ENCODE results near the gene CLTB. TPM values are rescaled to one million over a fixed set of nuclear protein-coding genes. Genes with fewer than 3 reads are reported as not detected.

The CLTB gene
- total RNA-seq, 1 experiment from 2014 or later, result 339 TPM

GRCh38 chr5:176383248-176383905 is 33.0 kb downstream of the CLTB start:
- no TSS peak for BruUV-seq (replicated peaks)
- no peaks in the 10 kb centered on the region for H3K9me3 Mint-ChIP-seq (ENCODE audit: unreplicated experiment)
- POLR2A ChIA-PET, result interaction anchor here (1.1 kb wide), 1 partner anchor 17 kb away, joined by 4 read pairs; no protein-coding TSS in a partner anchor
- H3K4me1 Mint-ChIP-seq (ENCODE audit: insufficient read depth, unreplicated experiment), result peaks cover 22% of the 10 kb centered on the region
- intact Hi-C loops (cut with micrococcal nuclease), result loop anchor here (10.0 kb wide), 1 partner anchor 569 kb away; no protein-coding TSS in a partner anchor
- DNase-seq (ENCODE audit: unreplicated experiment), result no peak
- CTCF ChIA-PET, result interaction anchor here (0.5 to 1.5 kb wide), 2 partner anchors 32 to 64 kb away, joined by 4 read pairs; no protein-coding TSS in a partner anchor
- no peaks in the 10 kb centered on the region for H3K27me3 Mint-ChIP-seq (ENCODE audit: insufficient read depth, unreplicated experiment)
- H3K4me3 Mint-ChIP-seq (ENCODE audit: unreplicated experiment), result no peak overlapping the region
- no peak for TF ChIP-seq CTCF (IDR thresholded peaks at IDR 0.05; ENCODE audit: unreplicated experiment)
- no peak overlapping the region for H3K27ac Mint-ChIP-seq (ENCODE audit: low read depth, unreplicated experiment)
- peaks cover 94% of the 10 kb centered on the region for H3K36me3 Mint-ChIP-seq (ENCODE audit: insufficient read depth, unreplicated experiment)

GRCh38 chr5:176382721-176383120 is 33.6 kb downstream of the CLTB start:
- Mint-ChIP-seq H3K4me3 (ENCODE audit: unreplicated experiment) (no peak overlapping the region), H3K36me3 (ENCODE audit: insufficient read depth, unreplicated experiment) (peaks cover 87% of the 10 kb centered on the region), H3K4me1 (ENCODE audit: insufficient read depth, unreplicated experiment) (peaks cover 22% of the 10 kb centered on the region), H3K27ac (ENCODE audit: low read depth, unreplicated experiment) (no peak overlapping the region), H3K9me3 (ENCODE audit: unreplicated experiment) (no peaks in the 10 kb centered on the region), H3K27me3 (ENCODE audit: insufficient read depth, unreplicated experiment) (no peaks in the 10 kb centered on the region)
- POLR2A ChIA-PET, result no interaction called here
- no peak for TF ChIP-seq CTCF (IDR thresholded peaks at IDR 0.05; ENCODE audit: unreplicated experiment)
- CTCF ChIA-PET, result no interaction called here
- intact Hi-C loops (cut with micrococcal nuclease), result loop anchor here (10.0 kb wide), 1 partner anchor 568 kb away; no protein-coding TSS in a partner anchor
- BruUV-seq (replicated peaks), result no TSS peak
- no peak for DNase-seq (ENCODE audit: unreplicated experiment)

- H3K4me3 Mint-ChIP-seq (ENCODE audit: unreplicated experiment), result no peak overlapping the region
- BruUV-seq (replicated peaks), result no TSS peak
- CTCF ChIA-PET, result interaction anchor here (0.8 kb wide), 1 partner anchor 21 kb away, joined by 4 read pairs; the partner anchor contains the start of gene KIAA1191
- intact Hi-C loops (cut with micrococcal nuclease), result loop anchor here (10.0 kb wide), 1 partner anchor 567 kb away; no protein-coding TSS in a partner anchor
- H3K27ac Mint-ChIP-seq (ENCODE audit: low read depth, unreplicated experiment), result peak overlapping the region; percentile 31
- no peaks in the 10 kb centered on the region for H3K9me3 Mint-ChIP-seq (ENCODE audit: unreplicated experiment)
- DNase-seq (ENCODE audit: unreplicated experiment), result no peak
- H3K36me3 Mint-ChIP-seq (ENCODE audit: insufficient read depth, unreplicated experiment), result peaks cover 80% of the 10 kb centered on the region
- POLR2A ChIA-PET, result no interaction called here
- H3K4me1 Mint-ChIP-seq (ENCODE audit: insufficient read depth, unreplicated experiment), result peaks cover 18% of the 10 kb centered on the region
- no peaks in the 10 kb centered on the region for H3K27me3 Mint-ChIP-seq (ENCODE audit: insufficient read depth, unreplicated experiment)
- TF ChIP-seq CTCF (IDR thresholded peaks at IDR 0.05; ENCODE audit: unreplicated experiment), result no peak
These were observed 34.4 kb downstream of the CLTB start for GRCh38 chr5:176381979-176382378.

- DNase-seq (ENCODE audit: unreplicated experiment), result no peak
- Mint-ChIP-seq H3K36me3 (ENCODE audit: insufficient read depth, unreplicated experiment) (peaks cover 74% of the 10 kb centered on the region), H3K4me3 (ENCODE audit: unreplicated experiment) (no peak overlapping the region), H3K27ac (ENCODE audit: low read depth, unreplicated experiment) (no peak overlapping the region), H3K4me1 (ENCODE audit: insufficient read depth, unreplicated experiment) (peaks cover 12% of the 10 kb centered on the region), H3K9me3 (ENCODE audit: unreplicated experiment) (no peaks in the 10 kb centered on the region), H3K27me3 (ENCODE audit: insufficient read depth, unreplicated experiment) (no peaks in the 10 kb centered on the region)
- ChIA-PET POLR2A (no interaction called here), CTCF (interaction anchor here (0.8 to 1.0 kb wide), 2 partner anchors 20 to 24 kb away, joined by 3 to 4 read pairs; partner anchors contain the start of gene KIAA1191)
- TF ChIP-seq CTCF (IDR thresholded peaks at IDR 0.05; ENCODE audit: unreplicated experiment), result no peak
- no TSS peak for BruUV-seq (replicated peaks)
- intact Hi-C loops (cut with micrococcal nuclease), result loop anchor here (10.0 kb wide), 1 partner anchor 567 kb away; no protein-coding TSS in a partner anchor
These were observed 34.9 kb downstream of the CLTB start for GRCh38 chr5:176381423-176381822.

Data from MCF 10A (cell line).